ENCODE data around the gene LEFTY1.
"Not testable (repeated sequence)": the region's sequence is repeated elsewhere in the genome, so short reads cannot be mapped to it uniquely, and the experiment has no call there.

LEFTY1 gene
- total RNA-seq, result 0 to 0.03 (median 0) reads per million in 18 experiments

GRCh38 chr1:225888898-225889601 is at the start of gene LEFTY1:
Gene LEFTY1, minus strand, starts transcription at chr1:225889146. Its CDS starts 80 bp downstream, at chr1:225889066.
- no peak for DNase-seq

GRCh38 chr1:225937048-225937968 is 48.4 kb upstream of the LEFTY1 start:
- no peak for DNase-seq

- DNase-seq, result no peak
Observed at GRCh38 chr1:225936523-225936922, 47.6 kb upstream of the LEFTY1 start.

- not testable (repeated sequence) for DNase-seq
Observed at GRCh38 chr1:225936086-225936485, 47.1 kb upstream of the LEFTY1 start.

GRCh38 chr1:225934711-225935110 is 45.8 kb upstream of the LEFTY1 start:
- DNase-seq, result no peak

GRCh38 chr1:225933072-225933471 is 44.1 kb upstream of the LEFTY1 start:
- no peak for DNase-seq

GRCh38 chr1:225931270-225932136 is 42.6 kb upstream of the LEFTY1 start:
- DNase-seq, result no peak

- no peak for DNase-seq
Observed at GRCh38 chr1:225930566-225930965, 41.6 kb upstream of the LEFTY1 start.

- DNase-seq, result not testable (repeated sequence)
Observed at GRCh38 chr1:225929462-225929861, 40.5 kb upstream of the LEFTY1 start.

- no peak for DNase-seq
Observed at GRCh38 chr1:225928186-225929175, 39.5 kb upstream of the LEFTY1 start.

GRCh38 chr1:225926551-225927113 is 37.7 kb upstream of the LEFTY1 start:
- DNase-seq, result no peak

GRCh38 chr1:225923692-225924555 is 35.0 kb upstream of the LEFTY1 start, which contains the start of gene PYCR2:
Gene PYCR2, minus strand, starts transcription at chr1:225924250. Its CDS starts 140 bp downstream, at chr1:225924110.
- peak; percentile 97 to 98 for DNase-seq

- no peak for DNase-seq
Observed at GRCh38 chr1:225923381-225923691, 34.4 kb upstream of the LEFTY1 start.

- DNase-seq, result no peak
Observed at GRCh38 chr1:225921734-225922709, 33.1 kb upstream of the LEFTY1 start.

GRCh38 chr1:225919906-225920305 is 31.0 kb upstream of the LEFTY1 start:
- DNase-seq, result peak; percentile 8 to 12

- DNase-seq, result no peak
Observed at GRCh38 chr1:225918280-225918679, 29.3 kb upstream of the LEFTY1 start.

GRCh38 chr1:225917536-225917935 is 28.6 kb upstream of the LEFTY1 start:
- no peak for DNase-seq

- DNase-seq, result no peak
Observed at GRCh38 chr1:225917101-225917500, 28.2 kb upstream of the LEFTY1 start.

GRCh38 chr1:225915538-225915991 is 26.6 kb upstream of the LEFTY1 start:
- no peak for DNase-seq

Measured in inflammatory macrophage (primary cell).